Esophagus muscularis mucosa (tissue), 4 donors: ENCODE measurements around the gene CD248. TPM values are rescaled to one million over a fixed set of nuclear protein-coding genes. Genes with fewer than 3 reads are reported as not detected.

Source experiments
- DNase-seq: peaks from one replicate; pipeline ENCODE4 v3.0.0-alpha.2; 2017; ENCODE audit errors: extremely low spot score
- H3K27ac ChIP-seq, 4 donors: fragments of 200-600 bp; sonication (generic); replicated peaks in 1 of 4; 1 replicate in 3 of 4; 2 replicates in 1 of 4; pipeline ENCODE4 v1.5.1; 2016 to 2019; ENCODE audit warnings: mild to moderate bottlenecking in 1 of 4
- H3K27me3 ChIP-seq, 4 donors: fragments of 200-600 bp; sonication (generic); one replicate each; pipeline versions ENCODE4 v1.5.1 to v1.6.0; 2016 to 2019
- H3K36me3 ChIP-seq, 4 donors: fragments of 200-600 bp; sonication (generic); one replicate each; pipeline ENCODE4 v1.5.1; 2016 to 2019
- H3K4me1 ChIP-seq, 4 donors: fragments of 200-600 bp; sonication (generic); one replicate each; pipeline ENCODE4 v1.5.1; 2016 to 2019
- H3K4me3 ChIP-seq, 4 donors: fragments of 200-600 bp; sonication (generic); 1 replicate in 2 of 4; 2 replicates in 2 of 4; pipeline ENCODE4 v1.5.1; 2016 to 2019; ENCODE audit warnings: mild to moderate bottlenecking in 4 of 4, moderate library complexity in 1 of 4
- H3K9me3 ChIP-seq, 4 donors: fragments of 200-600 bp; sonication (generic); 1 replicate in 3 of 4; 2 replicates in 1 of 4; pipeline ENCODE4 v1.5.1; 2016 to 2019
- EP300 ChIP-seq: sonication (generic); formaldehyde crosslinking; IDR thresholded peaks from one replicate; pipeline ENCODE4 v1.6.1; 2017; ENCODE audit warnings: antibody characterized with exemption
- POLR2A ChIP-seq: fragments of 450-650 bp; IDR thresholded peaks from one replicate; pipeline ENCODE4 v1.6.1; 2017; ENCODE audit warnings: antibody characterized with exemption, moderate library complexity, mild to moderate bottlenecking, low read depth
- POLR2AphosphoS5 ChIP-seq, 2 donors: sonication (generic); formaldehyde crosslinking; IDR thresholded peaks; one replicate each; pipeline ENCODE4 v1.6.1; 2017; ENCODE audit warnings: antibody characterized with exemption in 2 of 2
- WGBS: methylation state at CpG from one replicate; pipeline ENCODE4 v1.1.5; 2018; 5-methylcytosine and 5-hydroxymethylcytosine counted together
- intact Hi-C: fragments of 100-400 bp; cut with DNase I; formaldehyde crosslinking; loops from one replicate; pipeline ENCODE4 v1.15.1; 2023
- total RNA-seq, 4 donors: library from RNA; depleted of rRNA; stranded (reverse); fragments of >200 nt; gene quantifications; one replicate each; pipeline versions ENCODE4 v1.1.0 to v1.2.1, GENCODE V29; 2016
- TF ChIP-seq, protein P1 (sequence below), 3 experiments: fragments of 200-600 bp in 2 of 3; fragments of 450-650 bp in 1 of 3; sonication (generic) in 2 of 3; IDR thresholded peaks; one replicate each; pipeline ENCODE4 v1.5.1; 2017 to 2019; ENCODE audit warnings: antibody characterized with exemption in 3 of 3, mild to moderate bottlenecking in 2 of 3, moderate library complexity in 1 of 3

Gene CD248
- total RNA-seq, 4 donors from 2014 or later: 23.0 to 83.8 (median 33.0) TPM

DNA sequence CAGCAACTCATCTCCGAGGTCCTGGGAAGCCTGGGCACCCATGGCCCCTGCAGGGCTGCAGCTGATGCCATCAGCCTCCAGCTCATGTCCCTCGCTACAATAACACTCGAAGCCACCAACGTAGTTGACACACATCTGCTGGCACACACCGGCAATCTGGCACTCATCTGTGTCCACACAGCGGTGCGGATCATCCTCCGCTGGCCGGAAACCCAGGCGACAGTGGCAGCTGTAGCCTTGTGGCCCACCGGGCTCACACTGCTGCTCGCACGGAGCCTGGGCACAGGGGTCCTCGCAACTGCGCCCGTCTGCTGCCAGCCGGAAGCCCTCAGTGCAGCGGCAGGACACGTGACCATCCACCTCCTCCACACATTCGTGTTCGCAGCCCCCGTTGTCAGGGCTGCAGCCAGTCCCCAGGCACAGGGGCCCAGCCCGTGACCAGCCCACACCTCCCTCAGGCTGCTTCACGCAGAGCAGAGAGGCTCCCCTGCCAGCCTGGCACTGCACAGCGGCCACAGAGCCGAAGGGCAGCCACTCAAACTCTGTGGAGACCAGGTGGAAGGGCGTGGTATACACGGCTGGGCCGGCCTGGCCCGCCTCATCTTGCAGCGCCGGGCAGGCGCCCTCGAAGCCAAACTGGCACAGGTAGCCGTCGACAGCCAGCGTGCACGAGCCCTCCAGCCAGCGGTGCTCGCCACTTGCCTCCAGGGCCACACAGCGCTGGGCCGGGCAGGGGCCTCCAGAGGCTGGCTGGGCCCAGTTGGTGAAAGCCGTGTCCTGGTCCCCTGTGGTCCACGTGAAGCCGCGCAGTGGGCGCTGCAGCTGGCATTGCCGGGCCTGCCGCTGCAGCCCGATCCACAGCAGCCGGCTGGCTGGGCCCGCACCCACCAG is 678 bp downstream of the CD248 start:
- Histone ChIP-seq H3K9me3 (no peaks in the 10 kb centered on the region), H3K27ac (peak overlapping the region; percentile 83 to 95 (median 89)), H3K36me3 (no peaks in the 10 kb centered on the region), H3K4me3 (peak overlapping the region; percentile 59 to 75 (median 62)), H3K27me3 (peaks cover 0 to 8% (median 0%) of the 10 kb centered on the region in 4 donors), H3K4me1 (peaks cover 44 to 76% (median 72%) of the 10 kb centered on the region in 4 donors)
- intact Hi-C loops: no loop called here
- WGBS: 49% methylated on average over 13 of the region's 52 CpGs
- TF ChIP-seq EP300 (no peak), POLR2A (no peak), POLR2AphosphoS5 (IDR thresholded peaks at IDR 0.05) (no peak)
- TF ChIP-seq, protein P1, sequence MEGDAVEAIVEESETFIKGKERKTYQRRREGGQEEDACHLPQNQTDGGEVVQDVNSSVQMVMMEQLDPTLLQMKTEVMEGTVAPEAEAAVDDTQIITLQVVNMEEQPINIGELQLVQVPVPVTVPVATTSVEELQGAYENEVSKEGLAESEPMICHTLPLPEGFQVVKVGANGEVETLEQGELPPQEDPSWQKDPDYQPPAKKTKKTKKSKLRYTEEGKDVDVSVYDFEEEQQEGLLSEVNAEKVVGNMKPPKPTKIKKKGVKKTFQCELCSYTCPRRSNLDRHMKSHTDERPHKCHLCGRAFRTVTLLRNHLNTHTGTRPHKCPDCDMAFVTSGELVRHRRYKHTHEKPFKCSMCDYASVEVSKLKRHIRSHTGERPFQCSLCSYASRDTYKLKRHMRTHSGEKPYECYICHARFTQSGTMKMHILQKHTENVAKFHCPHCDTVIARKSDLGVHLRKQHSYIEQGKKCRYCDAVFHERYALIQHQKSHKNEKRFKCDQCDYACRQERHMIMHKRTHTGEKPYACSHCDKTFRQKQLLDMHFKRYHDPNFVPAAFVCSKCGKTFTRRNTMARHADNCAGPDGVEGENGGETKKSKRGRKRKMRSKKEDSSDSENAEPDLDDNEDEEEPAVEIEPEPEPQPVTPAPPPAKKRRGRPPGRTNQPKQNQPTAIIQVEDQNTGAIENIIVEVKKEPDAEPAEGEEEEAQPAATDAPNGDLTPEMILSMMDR (IDR thresholded peaks at IDR 0.05): no peak
- no peak for DNase-seq

DNA sequence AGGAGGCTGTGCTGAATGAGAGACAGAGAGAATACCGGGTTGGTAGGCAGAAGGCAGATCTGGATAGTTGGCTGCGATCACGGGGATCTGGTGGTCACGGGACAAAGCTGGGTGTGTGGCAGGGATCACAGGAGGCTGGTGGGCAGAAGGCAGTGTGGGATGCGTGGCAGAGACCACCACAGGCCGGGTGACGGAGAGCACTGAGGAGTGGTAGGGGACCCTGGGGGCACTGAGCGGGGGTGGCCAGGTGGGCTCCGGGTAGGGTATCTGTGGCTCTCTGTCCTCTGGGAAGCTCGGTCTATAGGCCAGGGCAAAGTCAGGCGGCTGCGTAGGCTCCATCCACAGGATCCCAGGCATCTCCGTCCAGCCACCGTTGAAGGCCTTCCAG is 1.4 kb downstream of the CD248 start:
- intact Hi-C loops: no loop called here
- H3K9me3 ChIP-seq: no peaks in the 10 kb centered on the region
- H3K36me3 ChIP-seq: no peaks in the 10 kb centered on the region
- H3K27me3 ChIP-seq: peaks cover 0 to 8% (median 0%) of the 10 kb centered on the region in 4 donors
- WGBS: 81% methylated on average over 13 of the region's 14 CpGs
- H3K27ac ChIP-seq: peak overlapping the region; percentile 83 to 95 (median 89)
- peaks cover 44 to 76% (median 72%) of the 10 kb centered on the region in 4 donors for H3K4me1 ChIP-seq
- peak overlapping the region; percentile 59 to 75 (median 62) for H3K4me3 ChIP-seq
- no peak for TF ChIP-seq EP300
- TF ChIP-seq, protein P1 (IDR thresholded peaks at IDR 0.05): no peak
- TF ChIP-seq POLR2AphosphoS5 (IDR thresholded peaks at IDR 0.05): no peak
- no peak for TF ChIP-seq POLR2A
- no peak for DNase-seq

- DNase-seq: no peak
Measured at GRCh38 chr11:66314561-66315497, 2.0 kb downstream of the CD248 start.

GRCh38 chr11:66314186-66314501 is 2.7 kb downstream of the CD248 start:
- Histone ChIP-seq H3K36me3 (no peaks in the 10 kb centered on the region), H3K4me1 (peaks cover 44 to 76% (median 70%) of the 10 kb centered on the region in 4 donors), H3K27ac (peak overlapping the region; percentile 83 to 95 (median 89)), H3K27me3 (peaks cover 0 to 8% (median 0%) of the 10 kb centered on the region in 4 donors), H3K4me3 (peak overlapping the region; percentile 59 to 75 (median 62)), H3K9me3 (no peaks in the 10 kb centered on the region)
- WGBS: 54% methylated on average over 1 of the region's 1 CpG
- TF ChIP-seq POLR2AphosphoS5 (IDR thresholded peaks at IDR 0.05): no peak
- TF ChIP-seq EP300: no peak
- TF ChIP-seq POLR2A: no peak
- TF ChIP-seq, protein P1 (IDR thresholded peaks at IDR 0.05): no peak
- intact Hi-C loops: loop anchor here (5.0 kb wide), 1 partner anchor 73 kb away; no protein-coding TSS in a partner anchor
- no peak for DNase-seq

More at GRCh38 chr11:66314561-66315497, 2.0 kb downstream of the CD248 start:
- H3K9me3 ChIP-seq: no peaks in the 10 kb centered on the region
- TF ChIP-seq, protein P1 (IDR thresholded peaks at IDR 0.05): no peak
- TF ChIP-seq POLR2A (no peak), POLR2AphosphoS5 (IDR thresholded peaks at IDR 0.05) (no peak), EP300 (no peak)
- WGBS: 78% methylated on average over 8 of the region's 17 CpGs
- intact Hi-C loops: loop anchor here (5.0 kb wide), 1 partner anchor 72 kb away; no protein-coding TSS in a partner anchor
- H3K4me1 ChIP-seq: peaks cover 44 to 76% (median 72%) of the 10 kb centered on the region in 4 donors
- H3K27ac ChIP-seq: peak overlapping the region; percentile 83 to 95 (median 89)
- peaks cover 0 to 8% (median 0%) of the 10 kb centered on the region in 4 donors for H3K27me3 ChIP-seq
- H3K4me3 ChIP-seq: peak overlapping the region; percentile 59 to 75 (median 62)
- H3K36me3 ChIP-seq: no peaks in the 10 kb centered on the region
